ENCODE results near the gene FBLN7.
A peak's percentile ranks its signal among the peaks of the same experiment; 100 is the strongest.
"Not testable (repeated sequence)": the region's sequence is repeated elsewhere in the genome, so short reads cannot be mapped to it uniquely, and the experiment has no call there.

FBLN7 gene

GRCh38 chr2:112138159-112139032 lies at the start of gene FBLN7:
FBLN7 (plus strand) TSS chr2:112138385; CDS start chr2:112138656, 271 bp downstream.
- DNase-seq (ENCODE audit: low read depth): no peak

- DNase-seq (ENCODE audit: low read depth): no peak
These were observed 48.8 kb upstream of the FBLN7 start for GRCh38 chr2:112089375-112089774.

GRCh38 chr2:112092286-112093041 lies 45.7 kb upstream of the FBLN7 start:
- DNase-seq (ENCODE audit: low read depth): peak; percentile 24

- no peak for DNase-seq (ENCODE audit: low read depth)
These were observed 45.0 kb upstream of the FBLN7 start for GRCh38 chr2:112093216-112093615.

- no peak for DNase-seq (ENCODE audit: low read depth)
These were observed 42.5 kb upstream of the FBLN7 start for GRCh38 chr2:112095681-112096080.

- peak; percentile 4 for DNase-seq (ENCODE audit: low read depth)
These were observed 42.1 kb upstream of the FBLN7 start for GRCh38 chr2:112096098-112096497.

GRCh38 chr2:112108178-112108832 lies 29.9 kb upstream of the FBLN7 start:
- DNase-seq (ENCODE audit: low read depth): no peak

- no peak for DNase-seq (ENCODE audit: low read depth)
These were observed 28.9 kb upstream of the FBLN7 start for GRCh38 chr2:112109278-112109677.

- no peak for DNase-seq (ENCODE audit: low read depth)
These were observed 27.2 kb upstream of the FBLN7 start for GRCh38 chr2:112110966-112111365.

- DNase-seq (ENCODE audit: low read depth): not testable (repeated sequence)
These were observed 24.8 kb upstream of the FBLN7 start for GRCh38 chr2:112113354-112113753.

GRCh38 chr2:112118148-112118547 lies 20.0 kb upstream of the FBLN7 start:
- DNase-seq (ENCODE audit: low read depth): no peak

- peak; percentile 54 for DNase-seq (ENCODE audit: low read depth)
These were observed 16.4 kb upstream of the FBLN7 start for GRCh38 chr2:112121682-112122254.

- DNase-seq (ENCODE audit: low read depth): no peak
These were observed 9.1 kb upstream of the FBLN7 start for GRCh38 chr2:112129060-112129459.

- DNase-seq (ENCODE audit: low read depth): no peak
These were observed 4.8 kb upstream of the FBLN7 start for GRCh38 chr2:112133344-112133743.

GRCh38 chr2:112134120-112134519 lies 4.1 kb upstream of the FBLN7 start:
- no peak for DNase-seq (ENCODE audit: low read depth)

GRCh38 chr2:112136096-112136495 lies 2.1 kb upstream of the FBLN7 start:
- no peak for DNase-seq (ENCODE audit: low read depth)

- no peak for DNase-seq (ENCODE audit: low read depth)
These were observed 548 bp upstream of the FBLN7 start for GRCh38 chr2:112137516-112138158.

- DNase-seq (ENCODE audit: low read depth): not testable (repeated sequence)
These were observed 939 bp downstream of the FBLN7 start for GRCh38 chr2:112139033-112139614.

- DNase-seq (ENCODE audit: low read depth): not testable (repeated sequence)
These were observed 1.5 kb downstream of the FBLN7 start for GRCh38 chr2:112139661-112140204.

- DNase-seq (ENCODE audit: low read depth): no peak
These were observed 2.1 kb downstream of the FBLN7 start for GRCh38 chr2:112140205-112140802.

All from fibroblast of the conjunctiva (primary cell).